ENCODE data around the gene ARF1. TPM values are rescaled to one million over a fixed set of nuclear protein-coding genes. Genes with fewer than 3 reads are reported as not detected.
A peak's percentile ranks its signal among the peaks of the same experiment; 100 is the strongest.

ARF1 gene
- total RNA-seq, 1 experiment from 2014 or later = 330 TPM

DNA sequence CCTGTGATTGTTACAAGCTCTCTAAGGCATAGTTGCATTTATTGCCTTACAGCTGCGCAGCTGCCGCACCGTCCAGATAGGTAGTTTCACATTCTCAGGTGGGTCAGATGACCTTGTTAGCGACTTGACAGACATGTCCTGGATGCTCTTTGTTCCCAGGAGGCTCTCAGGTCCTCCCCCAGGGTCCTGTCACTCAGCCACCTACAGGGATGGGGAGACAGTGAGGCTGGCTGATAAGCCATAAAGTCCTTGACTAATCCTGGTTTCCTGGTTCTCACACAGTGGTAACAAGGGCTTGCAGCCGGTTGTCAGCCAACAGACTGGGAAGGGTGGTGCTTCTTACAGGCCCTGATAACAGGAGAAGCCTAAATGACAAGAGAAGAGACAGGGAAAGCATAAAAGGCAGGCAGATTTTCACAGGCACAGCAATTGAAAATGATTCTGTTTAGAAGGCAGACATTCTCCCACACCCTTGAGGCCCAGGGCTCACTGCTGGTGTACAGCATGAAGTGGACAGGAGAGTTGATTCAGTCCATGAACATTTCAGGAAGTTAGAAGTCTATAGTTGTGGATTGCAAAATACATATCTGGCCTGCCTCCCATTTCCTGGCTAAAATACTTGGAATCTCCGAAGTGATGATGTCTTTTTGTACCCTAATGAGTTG is 2.9 kb downstream of the ARF1 start:
- no peaks in the 10 kb centered on the region for H3K9me3 Mint-ChIP-seq

More for the DNA sequence above, 2.9 kb downstream of the ARF1 start:
- peaks cover 47% of the 10 kb centered on the region for H3K4me1 Mint-ChIP-seq
- POLR2A ChIA-PET = no interaction called here
- H3K27ac Mint-ChIP-seq = peak overlapping the region; percentile 78
- peak overlapping the region; percentile 95 for H3K4me3 Mint-ChIP-seq
- H3K36me3 Mint-ChIP-seq = peaks cover 13% of the 10 kb centered on the region
- DNase-seq (ENCODE audit: low spot score) (no peak), ATAC-seq (no peak)
- TF ChIP-seq RELA (CRISPR knock-in tag; IDR thresholded peaks at IDR 0.05; ENCODE audit: borderline replicate concordance) (no peak), ZNF317 (CRISPR knock-in tag; IDR thresholded peaks at IDR 0.05; ENCODE audit: borderline replicate concordance, low read depth) (no peak), SOX15 (CRISPR knock-in tag; IDR thresholded peaks at IDR 0.05) (no peak), ZNF512 (CRISPR knock-in tag; IDR thresholded peaks at IDR 0.05; ENCODE audit: borderline replicate concordance) (no peak), MYBL2 (CRISPR knock-in tag; IDR thresholded peaks at IDR 0.05) (no peak), ZNF121 (CRISPR knock-in tag; IDR thresholded peaks at IDR 0.05) (no peak), ATF1 (CRISPR knock-in tag; IDR thresholded peaks at IDR 0.05) (no peak), FOXP1 (CRISPR knock-in tag; IDR thresholded peaks at IDR 0.05; ENCODE audit: borderline replicate concordance) (no peak), AFF4 (CRISPR knock-in tag; IDR thresholded peaks at IDR 0.05; ENCODE audit: borderline replicate concordance) (no peak), ETV6 (CRISPR knock-in tag; IDR thresholded peaks at IDR 0.05) (no peak), HMGA2 (CRISPR knock-in tag; IDR thresholded peaks at IDR 0.05) (no peak), ZNF138 (CRISPR knock-in tag; conservative IDR thresholded peaks at IDR 0.05) (no peak), MXD4 (CRISPR knock-in tag; IDR thresholded peaks at IDR 0.05; ENCODE audit: borderline replicate concordance) (no peak)
- TF ChIP-seq, protein P1, sequence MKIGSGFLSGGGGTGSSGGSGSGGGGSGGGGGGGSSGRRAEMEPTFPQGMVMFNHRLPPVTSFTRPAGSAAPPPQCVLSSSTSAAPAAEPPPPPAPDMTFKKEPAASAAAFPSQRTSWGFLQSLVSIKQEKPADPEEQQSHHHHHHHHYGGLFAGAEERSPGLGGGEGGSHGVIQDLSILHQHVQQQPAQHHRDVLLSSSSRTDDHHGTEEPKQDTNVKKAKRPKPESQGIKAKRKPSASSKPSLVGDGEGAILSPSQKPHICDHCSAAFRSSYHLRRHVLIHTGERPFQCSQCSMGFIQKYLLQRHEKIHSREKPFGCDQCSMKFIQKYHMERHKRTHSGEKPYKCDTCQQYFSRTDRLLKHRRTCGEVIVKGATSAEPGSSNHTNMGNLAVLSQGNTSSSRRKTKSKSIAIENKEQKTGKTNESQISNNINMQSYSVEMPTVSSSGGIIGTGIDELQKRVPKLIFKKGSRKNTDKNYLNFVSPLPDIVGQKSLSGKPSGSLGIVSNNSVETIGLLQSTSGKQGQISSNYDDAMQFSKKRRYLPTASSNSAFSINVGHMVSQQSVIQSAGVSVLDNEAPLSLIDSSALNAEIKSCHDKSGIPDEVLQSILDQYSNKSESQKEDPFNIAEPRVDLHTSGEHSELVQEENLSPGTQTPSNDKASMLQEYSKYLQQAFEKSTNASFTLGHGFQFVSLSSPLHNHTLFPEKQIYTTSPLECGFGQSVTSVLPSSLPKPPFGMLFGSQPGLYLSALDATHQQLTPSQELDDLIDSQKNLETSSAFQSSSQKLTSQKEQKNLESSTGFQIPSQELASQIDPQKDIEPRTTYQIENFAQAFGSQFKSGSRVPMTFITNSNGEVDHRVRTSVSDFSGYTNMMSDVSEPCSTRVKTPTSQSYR (CRISPR knock-in tag; IDR thresholded peaks at IDR 0.05) = no peak
- TF ChIP-seq, protein P2, sequence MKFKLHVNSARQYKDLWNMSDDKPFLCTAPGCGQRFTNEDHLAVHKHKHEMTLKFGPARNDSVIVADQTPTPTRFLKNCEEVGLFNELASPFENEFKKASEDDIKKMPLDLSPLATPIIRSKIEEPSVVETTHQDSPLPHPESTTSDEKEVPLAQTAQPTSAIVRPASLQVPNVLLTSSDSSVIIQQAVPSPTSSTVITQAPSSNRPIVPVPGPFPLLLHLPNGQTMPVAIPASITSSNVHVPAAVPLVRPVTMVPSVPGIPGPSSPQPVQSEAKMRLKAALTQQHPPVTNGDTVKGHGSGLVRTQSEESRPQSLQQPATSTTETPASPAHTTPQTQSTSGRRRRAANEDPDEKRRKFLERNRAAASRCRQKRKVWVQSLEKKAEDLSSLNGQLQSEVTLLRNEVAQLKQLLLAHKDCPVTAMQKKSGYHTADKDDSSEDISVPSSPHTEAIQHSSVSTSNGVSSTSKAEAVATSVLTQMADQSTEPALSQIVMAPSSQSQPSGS (CRISPR knock-in tag; IDR thresholded peaks at IDR 0.05; ENCODE audit: borderline replicate concordance, low read depth) = no peak
- TF ChIP-seq, protein P3, sequence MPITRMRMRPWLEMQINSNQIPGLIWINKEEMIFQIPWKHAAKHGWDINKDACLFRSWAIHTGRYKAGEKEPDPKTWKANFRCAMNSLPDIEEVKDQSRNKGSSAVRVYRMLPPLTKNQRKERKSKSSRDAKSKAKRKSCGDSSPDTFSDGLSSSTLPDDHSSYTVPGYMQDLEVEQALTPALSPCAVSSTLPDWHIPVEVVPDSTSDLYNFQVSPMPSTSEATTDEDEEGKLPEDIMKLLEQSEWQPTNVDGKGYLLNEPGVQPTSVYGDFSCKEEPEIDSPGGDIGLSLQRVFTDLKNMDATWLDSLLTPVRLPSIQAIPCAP (CRISPR knock-in tag; IDR thresholded peaks at IDR 0.05) = no peak
- H3K27me3 Mint-ChIP-seq (ENCODE audit: low read depth) = peaks cover 5% of the 10 kb centered on the region
- CTCF ChIA-PET = interaction anchor here (1.9 kb wide), 1 partner anchor 81 kb away, joined by 6 read pairs; no protein-coding TSS in a partner anchor

All from WTC11 (cell line).